ENCODE results near the gene MPPE1. TPM values are rescaled to one million over a fixed set of nuclear protein-coding genes. Genes with fewer than 3 reads are reported as not detected.

The MPPE1 gene
- total RNA-seq, 1 experiment from 2014 or later, result 21.4 TPM

DNA sequence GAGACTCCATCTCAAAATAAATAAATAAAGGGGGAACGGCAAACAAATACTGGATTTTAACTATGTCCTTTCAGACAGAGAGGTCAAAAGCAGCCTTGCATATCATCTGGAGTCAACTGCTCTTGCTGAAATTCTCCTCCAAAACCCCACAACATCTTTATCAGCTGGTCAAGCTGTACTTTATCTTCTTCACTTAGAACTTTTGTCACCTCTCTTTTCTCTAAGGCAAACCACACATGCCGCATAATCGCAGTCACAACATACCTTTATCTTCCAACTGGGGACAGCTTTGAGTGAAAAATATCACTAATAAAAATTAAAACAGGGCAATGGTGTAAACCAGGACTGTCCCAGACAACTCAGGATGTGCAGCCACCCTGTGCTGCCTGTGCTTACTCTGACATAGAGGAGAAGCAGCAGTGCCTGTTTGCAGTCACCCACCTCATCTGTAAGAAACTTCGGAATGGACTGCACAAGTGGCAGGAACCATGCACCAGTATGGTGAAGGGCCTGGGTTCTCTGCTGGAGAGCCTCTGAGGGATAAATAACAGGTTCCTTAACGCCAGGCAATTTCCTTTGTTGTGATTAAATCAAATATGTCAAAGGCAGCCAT lies 6.2 kb downstream of the MPPE1 start:
- no TSS peak for BruUV-seq (replicated peaks)
- no peak overlapping the region for H3K9ac ChIP-seq (ENCODE audit: low read length)
- RAD21 ChIA-PET (ENCODE audit: low non-redundant PET in 1 of 2, low total read pairs in 2 of 2, uncharacterized antibody in 2 of 2, unreplicated experiment in 2 of 2), result no interaction called here
- no peaks in the 10 kb centered on the region for H4K20me1 ChIP-seq (ENCODE audit: insufficient read depth)
- TF ChIP-seq, protein P1, sequence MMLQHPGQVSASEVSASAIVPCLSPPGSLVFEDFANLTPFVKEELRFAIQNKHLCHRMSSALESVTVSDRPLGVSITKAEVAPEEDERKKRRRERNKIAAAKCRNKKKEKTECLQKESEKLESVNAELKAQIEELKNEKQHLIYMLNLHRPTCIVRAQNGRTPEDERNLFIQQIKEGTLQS (IDR thresholded peaks at IDR 0.05), result no peak
- TF ChIP-seq POLR2AphosphoS5 (IDR thresholded peaks at IDR 0.05; ENCODE audit: low read depth, low read length) (no peak), POLR2A (IDR thresholded peaks at IDR 0.05; ENCODE audit: borderline replicate concordance, extremely low read depth, insufficient read depth, insufficient read length) (no peak), YY1 (IDR thresholded peaks at IDR 0.05; ENCODE audit: extremely low read depth, insufficient replicate concordance, low read depth, low read length) (no peak), CEBPB (IDR thresholded peaks at IDR 0.05; ENCODE audit: low read depth) (no peak), ZFX (IDR thresholded peaks at IDR 0.05) (no peak), EZH2phosphoT487 (IDR thresholded peaks at IDR 0.05; ENCODE audit: borderline replicate concordance) (no peak), RAD21 (IDR thresholded peaks at IDR 0.05; ENCODE audit: low read depth) (no peak), SRF (IDR thresholded peaks at IDR 0.05; ENCODE audit: low read depth) (no peak), SP1 (IDR thresholded peaks at IDR 0.05; ENCODE audit: low read depth) (no peak), EGR1 (IDR thresholded peaks at IDR 0.05; ENCODE audit: low read depth) (no peak), EZH2 (IDR thresholded peaks at IDR 0.05) (no peak), TCF7L2 (IDR thresholded peaks at IDR 0.05; ENCODE audit: borderline replicate concordance, extremely low read depth, insufficient read depth, insufficient read length) (no peak), JUND (IDR thresholded peaks at IDR 0.05) (no peak), ZNF274 (IDR thresholded peaks at IDR 0.05; ENCODE audit: low read depth, low read length) (no peak), CBX3 (IDR thresholded peaks at IDR 0.05; ENCODE audit: low read depth) (no peak), FOSL1 (IDR thresholded peaks at IDR 0.05; ENCODE audit: low read depth) (no peak)
- TF ChIP-seq, protein P2, sequence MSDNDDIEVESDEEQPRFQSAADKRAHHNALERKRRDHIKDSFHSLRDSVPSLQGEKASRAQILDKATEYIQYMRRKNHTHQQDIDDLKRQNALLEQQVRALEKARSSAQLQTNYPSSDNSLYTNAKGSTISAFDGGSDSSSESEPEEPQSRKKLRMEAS (IDR thresholded peaks at IDR 0.05), result no peak
- TF ChIP-seq, protein P3, sequence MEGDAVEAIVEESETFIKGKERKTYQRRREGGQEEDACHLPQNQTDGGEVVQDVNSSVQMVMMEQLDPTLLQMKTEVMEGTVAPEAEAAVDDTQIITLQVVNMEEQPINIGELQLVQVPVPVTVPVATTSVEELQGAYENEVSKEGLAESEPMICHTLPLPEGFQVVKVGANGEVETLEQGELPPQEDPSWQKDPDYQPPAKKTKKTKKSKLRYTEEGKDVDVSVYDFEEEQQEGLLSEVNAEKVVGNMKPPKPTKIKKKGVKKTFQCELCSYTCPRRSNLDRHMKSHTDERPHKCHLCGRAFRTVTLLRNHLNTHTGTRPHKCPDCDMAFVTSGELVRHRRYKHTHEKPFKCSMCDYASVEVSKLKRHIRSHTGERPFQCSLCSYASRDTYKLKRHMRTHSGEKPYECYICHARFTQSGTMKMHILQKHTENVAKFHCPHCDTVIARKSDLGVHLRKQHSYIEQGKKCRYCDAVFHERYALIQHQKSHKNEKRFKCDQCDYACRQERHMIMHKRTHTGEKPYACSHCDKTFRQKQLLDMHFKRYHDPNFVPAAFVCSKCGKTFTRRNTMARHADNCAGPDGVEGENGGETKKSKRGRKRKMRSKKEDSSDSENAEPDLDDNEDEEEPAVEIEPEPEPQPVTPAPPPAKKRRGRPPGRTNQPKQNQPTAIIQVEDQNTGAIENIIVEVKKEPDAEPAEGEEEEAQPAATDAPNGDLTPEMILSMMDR (IDR thresholded peaks at IDR 0.05 in 2 of 3, conservative IDR thresholded peaks at IDR 0.05 in 1 of 3; ENCODE audit: borderline replicate concordance in 1 of 3, insufficient read depth in 1 of 3, low read depth in 2 of 3, low read length in 2 of 3), result no peak
- no peaks in the 10 kb centered on the region for H3K4me1 ChIP-seq (ENCODE audit: control insufficient read depth in 1 of 2, insufficient read depth in 2 of 2, low read length in 2 of 2)
- intact Hi-C loops (cut with micrococcal nuclease), result no loop called here
- CTCF ChIA-PET, result interaction anchor here (1.9 kb wide), 1 partner anchor 93 kb away, joined by 5 read pairs; no protein-coding TSS in a partner anchor
- H3K27me3 ChIP-seq (ENCODE audit: insufficient read depth, low read length), result no peaks in the 10 kb centered on the region
- POLR2A ChIA-PET, result no interaction called here
- peaks cover under 1% of the 10 kb centered on the region; the same call in 1 of the 2 replicates for H3K79me2 ChIP-seq (ENCODE audit: insufficient read depth, low read length)
- no peaks in the 10 kb centered on the region for H3K9me3 ChIP-seq (ENCODE audit: control insufficient read depth in 1 of 2, insufficient read depth in 1 of 2, low read depth in 1 of 2, low read length in 2 of 2)
- H3K9me2 ChIP-seq (ENCODE audit: insufficient read depth), result no peaks in the 10 kb centered on the region
- ATAC-seq (no peak), DNase-seq (ENCODE audit: low read depth, low spot score) (no peak)
- H2AFZ ChIP-seq (ENCODE audit: low read depth, low read length, poor library complexity, severe bottlenecking), result no peak overlapping the region
- no peak overlapping the region for H3K27ac ChIP-seq (ENCODE audit: low read depth, low read length)
- H3K4me2 ChIP-seq (ENCODE audit: low read length), result no peak overlapping the region
- no peaks in the 10 kb centered on the region for H3K36me3 ChIP-seq (ENCODE audit: control insufficient read depth in 1 of 2, insufficient read depth in 2 of 2, low read length in 2 of 2)
- no peak overlapping the region for H3K4me3 ChIP-seq (replicated peaks in 1 of 2; ENCODE audit: low read depth in 1 of 2, low read length in 2 of 2)

Measured in HCT116 (cell line).